Endometrium (tissue), 2 donors: ENCODE data around the gene BCL7A.
"Not testable (repeated sequence)": the region's sequence is repeated elsewhere in the genome, so short reads cannot be mapped to it uniquely, and the experiment has no call there.

Source experiments
- FAIRE-seq: peaks from 2 replicates; lab custom pipeline; 2012; peaks lifted over from hg19 to GRCh38; lab: Jason Lieb, UNC
- donor health status: control.
- donor health status: control.

Gene BCL7A

DNA sequence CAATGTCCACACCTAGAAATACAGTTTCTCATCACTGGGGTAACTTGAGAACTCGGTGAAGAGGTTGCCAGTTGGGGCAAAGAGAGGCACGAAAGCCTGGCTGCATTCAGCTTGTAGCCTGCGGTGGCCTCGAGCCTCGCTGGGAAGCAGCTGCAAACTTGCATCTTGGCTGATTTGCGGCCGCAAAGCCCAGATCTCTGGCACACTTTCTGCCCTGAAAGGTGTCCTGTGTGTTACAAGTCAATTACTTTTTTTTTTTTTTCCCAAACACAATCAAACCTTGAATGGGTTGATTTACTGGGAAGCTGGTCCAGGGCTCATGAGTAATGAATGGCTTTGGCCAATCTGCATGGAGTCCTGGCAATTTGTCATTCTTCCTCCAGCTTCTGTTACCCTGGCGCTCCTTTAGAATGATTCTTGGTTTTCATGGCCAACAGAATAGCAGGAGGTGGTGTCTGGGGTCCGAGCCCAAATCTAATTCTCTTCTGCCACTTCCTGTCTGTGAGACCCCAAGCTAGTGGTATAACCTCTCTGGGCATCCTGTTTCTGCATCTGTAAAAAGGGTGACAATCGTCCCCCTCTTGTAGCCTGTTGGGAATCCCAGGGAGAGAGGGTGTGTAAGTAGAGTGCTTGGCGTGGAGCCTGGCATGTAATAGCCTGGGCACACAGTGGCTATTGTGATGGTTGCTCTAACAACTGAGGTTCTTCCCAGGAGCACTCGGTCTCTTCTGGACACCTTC, 6.7 kb downstream of the BCL7A start:
- FAIRE-seq: no peak

DNA sequence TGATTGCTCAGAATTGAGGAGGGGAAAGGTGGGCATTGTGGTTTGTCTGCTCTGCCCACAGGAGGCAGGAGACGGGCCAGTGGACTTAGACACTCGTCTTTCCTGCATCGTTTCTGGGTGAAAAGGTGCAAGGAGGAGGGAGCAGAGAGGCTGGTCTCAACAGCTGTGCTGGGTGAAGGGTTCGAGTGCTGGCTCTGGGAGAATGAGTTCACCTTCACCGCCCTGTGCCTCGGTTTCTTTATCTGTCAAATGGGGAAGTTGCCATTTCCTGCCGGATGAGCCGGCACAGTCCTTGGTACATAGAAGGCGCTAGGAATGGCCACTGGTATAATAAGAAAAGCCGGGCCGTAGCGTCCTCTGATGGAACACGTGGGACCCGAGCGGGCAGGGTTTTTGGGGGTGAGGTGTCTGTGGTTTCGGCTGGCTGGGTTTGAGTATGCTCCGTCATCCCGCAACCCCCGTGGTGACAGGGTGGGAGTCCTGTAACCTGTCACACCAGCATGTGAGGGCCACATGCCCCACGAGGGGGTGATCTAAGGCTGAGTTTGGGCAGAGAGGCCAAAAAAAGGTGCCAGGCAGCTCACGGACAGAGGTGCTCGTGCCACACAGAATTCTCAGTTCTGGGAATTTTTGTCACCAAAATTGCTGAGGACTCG, 7.3 kb downstream of the BCL7A start:
- FAIRE-seq: no peak

DNA sequence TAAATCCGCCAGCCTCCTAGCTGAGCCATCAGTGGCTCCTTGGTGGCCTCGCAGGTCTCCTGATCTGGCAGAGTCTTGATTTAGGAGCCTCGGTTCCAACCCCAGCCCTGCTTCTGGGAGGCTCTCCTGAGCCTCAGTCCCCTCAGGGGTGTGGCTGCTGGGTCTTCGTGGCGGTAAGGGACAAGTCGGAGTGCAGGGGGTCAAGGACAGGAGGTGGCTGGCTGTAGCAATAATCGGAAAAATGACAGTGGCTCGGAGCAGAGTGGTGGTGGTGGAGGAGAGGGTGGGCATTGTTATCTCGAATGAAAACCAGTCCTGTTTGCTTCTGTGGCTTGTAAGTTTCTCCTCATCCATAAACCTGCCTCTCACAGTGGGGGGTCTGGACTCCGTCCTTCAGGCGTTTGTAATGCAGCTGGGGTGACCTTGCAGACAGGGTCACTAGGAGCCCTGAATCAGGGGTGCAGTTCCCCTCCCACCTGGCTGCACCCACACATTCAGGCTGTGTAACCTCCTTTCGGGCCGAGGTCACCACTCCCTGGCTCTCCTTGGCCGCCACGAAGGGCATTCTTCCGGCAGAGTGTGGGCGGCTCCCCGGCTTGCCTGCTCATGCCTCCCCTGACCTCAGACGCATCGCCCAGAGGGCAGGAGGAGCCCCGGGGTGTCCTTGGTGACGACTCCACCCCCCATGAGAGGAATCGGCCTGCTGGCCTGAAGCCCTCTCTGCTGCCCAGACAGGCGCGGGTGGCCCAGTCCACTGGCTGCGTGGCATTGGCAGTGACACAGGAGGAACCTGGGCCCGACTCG, 8.1 kb downstream of the BCL7A start:
- FAIRE-seq: no peak

DNA sequence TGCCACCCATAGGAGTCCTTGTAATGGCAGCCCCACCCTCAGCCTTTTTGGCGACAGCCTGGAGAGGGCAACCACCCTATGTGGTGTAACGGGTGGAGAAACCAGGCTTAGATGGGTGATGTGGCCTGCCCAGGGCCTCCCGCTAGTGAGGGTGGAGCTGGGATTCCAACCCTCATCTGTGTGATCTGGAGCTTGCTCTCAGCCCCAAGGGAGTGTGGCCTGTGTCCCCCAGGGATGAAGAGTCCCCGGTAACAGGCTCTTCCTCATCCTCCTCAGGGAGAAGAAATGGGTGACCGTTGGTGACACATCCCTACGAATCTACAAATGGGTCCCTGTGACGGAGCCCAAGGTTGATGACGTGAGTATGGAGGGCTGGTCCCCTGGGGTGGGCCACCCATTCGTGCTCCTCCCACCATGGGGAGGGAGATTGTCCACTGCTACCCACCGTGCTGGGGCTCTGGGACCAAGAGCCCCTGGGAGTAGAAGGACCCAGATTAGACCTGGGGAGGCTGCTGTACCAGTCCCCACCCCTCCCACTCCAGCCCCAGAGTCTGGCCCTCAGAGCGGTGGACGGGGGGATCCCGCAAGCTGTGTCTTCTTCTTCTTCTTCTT, 8.8 kb downstream of the BCL7A start:
- FAIRE-seq: no peak

DNA sequence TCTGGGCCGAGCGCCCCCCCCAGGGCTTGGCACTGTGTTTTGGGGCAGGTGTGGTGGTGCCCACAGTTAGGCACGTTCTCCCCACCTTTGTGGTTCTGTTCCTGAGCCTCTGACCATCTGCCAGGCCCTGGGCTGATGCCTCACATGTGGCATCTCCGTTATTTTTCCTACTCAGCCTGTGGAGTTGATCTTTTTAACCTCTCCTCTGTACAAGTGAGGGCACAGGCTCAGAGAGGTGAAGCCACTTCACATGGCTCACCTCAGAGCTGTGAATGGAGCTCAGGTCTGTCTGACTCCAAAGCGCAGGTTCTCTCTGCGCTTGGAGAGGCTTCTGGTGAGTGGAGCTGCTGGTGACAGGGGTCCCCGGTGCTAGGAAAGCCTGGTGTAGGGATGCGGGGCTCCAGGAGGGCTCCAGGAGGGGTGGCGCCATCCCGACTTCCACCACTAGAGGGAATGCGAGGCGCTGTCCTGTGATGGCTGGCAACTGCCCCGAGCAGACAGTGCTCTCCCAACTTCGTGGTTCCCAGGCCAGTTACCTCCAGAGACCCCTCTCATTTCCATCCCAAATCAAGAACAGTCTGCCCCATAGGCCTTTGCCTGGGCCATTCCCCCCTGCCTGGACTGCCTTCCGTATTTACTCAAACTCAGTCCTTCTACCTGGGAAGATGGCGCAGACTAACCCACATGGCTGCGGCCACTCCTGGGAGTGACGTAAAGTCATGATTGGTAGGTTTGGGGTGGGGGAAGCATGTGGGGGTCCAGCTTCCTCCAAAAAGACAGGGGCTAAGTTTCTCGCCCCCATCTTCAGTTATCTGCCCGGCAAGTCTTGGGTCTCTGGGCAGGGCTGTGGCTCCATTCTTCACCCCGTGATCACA, 9.9 kb downstream of the BCL7A start:
- FAIRE-seq: no peak

DNA sequence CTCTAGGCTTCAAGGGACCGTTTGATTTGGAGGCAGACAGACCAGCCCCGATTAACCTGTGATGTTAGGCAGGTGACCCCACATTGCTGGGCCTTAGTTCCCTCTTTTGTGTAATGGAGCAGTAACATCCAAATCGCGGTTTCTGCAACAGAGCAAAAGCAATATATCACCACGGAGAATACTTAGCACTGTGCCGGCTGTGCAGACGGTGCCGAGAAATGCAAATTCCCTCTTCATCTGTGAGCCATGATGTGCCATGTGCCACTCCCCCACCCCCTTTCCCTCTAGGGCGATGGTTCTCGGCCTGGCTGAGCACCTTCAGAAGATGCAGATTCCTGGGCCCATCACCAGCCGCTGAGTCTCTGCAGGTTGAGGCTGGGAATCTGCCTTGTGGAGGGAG, 10.9 kb downstream of the BCL7A start:
- no peak for FAIRE-seq

DNA sequence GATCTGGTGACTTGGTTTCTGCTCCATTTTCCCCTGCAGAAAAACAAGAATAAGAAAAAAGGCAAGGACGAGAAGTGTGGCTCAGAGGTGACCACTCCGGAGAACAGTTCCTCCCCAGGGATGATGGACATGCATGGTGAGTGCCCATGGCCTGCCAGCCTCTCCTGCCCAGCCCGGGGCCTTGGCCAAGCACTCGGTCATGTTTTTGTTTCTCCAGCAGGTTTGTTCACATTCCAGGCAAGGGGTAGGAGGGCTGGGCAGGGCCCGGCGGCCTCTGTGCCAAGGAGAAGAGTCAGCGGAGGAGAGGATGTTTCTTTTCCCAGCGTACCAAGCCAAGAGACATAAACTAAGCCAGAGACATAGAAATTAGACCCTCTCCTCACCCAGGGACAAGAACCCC, 13.6 kb downstream of the BCL7A start:
- FAIRE-seq: no peak

DNA sequence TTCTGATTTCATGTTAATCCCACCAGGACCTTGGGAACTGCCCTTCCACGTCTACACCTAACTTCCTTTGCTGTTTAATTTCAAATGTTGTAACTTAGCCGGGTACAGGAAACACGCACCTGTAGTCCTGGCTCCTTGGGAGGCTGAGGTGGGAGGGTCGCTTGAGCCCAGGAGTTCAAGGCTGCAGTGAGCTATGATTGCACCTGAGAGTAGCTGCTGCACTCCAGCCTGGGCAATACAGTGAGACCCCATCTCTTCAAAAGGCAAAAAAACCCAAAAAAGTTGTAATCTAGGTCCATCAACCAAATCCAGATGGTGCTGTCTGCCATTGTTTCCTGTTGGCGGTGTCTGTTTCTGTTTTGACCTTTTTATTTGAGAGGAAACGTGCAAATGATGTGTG, 14.5 kb downstream of the BCL7A start:
- no peak for FAIRE-seq

DNA sequence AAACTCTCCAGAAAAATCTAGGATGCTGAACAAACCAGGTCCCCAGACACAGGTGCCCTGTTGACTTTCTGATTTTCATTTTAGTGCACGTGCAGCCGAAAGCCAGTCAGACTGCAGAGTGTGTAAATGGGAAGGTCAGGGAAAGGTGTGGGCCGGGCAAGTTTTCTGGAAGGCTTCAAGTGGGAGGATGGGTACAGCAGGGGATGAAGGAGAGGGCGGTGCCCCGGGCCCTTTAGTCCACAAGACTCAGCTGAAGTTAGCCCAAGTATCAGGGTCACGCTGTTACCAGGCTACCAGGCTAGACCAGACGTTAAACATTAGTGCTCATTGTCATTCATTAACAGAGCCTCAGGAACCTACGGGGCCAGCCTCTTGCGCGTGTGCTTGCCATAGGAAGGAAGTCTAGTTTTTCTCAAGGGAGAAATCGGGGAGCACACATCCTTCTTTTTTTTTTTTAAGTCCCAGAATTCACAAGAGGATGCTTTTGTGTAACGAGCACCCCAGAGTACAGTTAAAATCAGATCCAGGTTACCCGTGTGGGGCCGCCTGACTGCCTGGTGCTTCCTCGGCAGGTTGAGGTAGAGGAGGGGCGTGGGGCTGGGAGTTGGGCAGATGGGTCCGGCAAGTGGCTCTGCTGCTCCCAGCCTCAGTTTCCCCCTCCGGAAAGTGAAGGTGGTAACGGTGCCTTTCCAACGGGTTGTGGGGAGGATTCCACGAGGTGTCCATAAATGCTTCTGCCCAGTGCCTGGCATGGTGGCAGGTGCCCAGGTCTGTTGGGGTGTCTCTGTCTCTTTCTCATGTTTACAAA, 19.1 kb downstream of the BCL7A start:
- FAIRE-seq: no peak

DNA sequence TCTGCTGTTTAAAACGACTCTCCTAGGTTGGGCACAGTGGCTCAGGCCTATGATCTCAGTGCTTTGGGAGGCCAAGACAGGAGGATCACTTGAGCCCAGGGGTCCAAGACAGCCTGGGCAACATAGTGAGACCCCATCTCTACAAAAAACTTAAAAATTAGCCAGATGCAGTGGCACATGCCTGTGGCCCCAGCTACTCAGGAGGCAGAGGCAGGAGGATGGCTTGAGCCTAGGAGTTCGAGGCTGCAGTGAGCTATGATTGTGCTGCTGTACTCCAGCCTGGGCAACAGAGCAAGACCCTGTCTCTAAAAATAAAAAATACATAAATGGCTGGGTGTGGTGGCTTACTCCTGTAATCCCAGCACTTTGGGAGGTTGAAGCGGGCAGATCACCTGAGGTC, 19.8 kb downstream of the BCL7A start:
- not testable (repeated sequence) for FAIRE-seq

DNA sequence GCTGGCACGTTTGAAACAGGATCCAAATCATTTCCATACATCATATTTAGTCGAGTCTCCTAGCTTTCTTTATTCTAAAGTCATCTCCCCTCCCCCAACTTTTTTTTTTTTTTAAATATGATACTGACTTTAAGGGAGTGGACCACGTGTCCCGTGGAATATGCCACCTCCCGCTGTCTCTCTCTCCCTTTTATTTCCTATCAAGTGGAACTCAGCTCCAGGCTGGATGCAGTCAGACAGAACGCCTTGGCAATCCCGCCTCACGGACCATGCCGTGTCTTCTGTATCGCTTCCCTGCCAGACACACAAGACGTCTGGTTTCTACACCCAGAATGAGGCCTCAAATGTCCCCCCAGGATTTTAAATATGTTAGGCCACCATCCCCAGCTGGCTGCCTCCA, 21.2 kb downstream of the BCL7A start:
- no peak for FAIRE-seq

DNA sequence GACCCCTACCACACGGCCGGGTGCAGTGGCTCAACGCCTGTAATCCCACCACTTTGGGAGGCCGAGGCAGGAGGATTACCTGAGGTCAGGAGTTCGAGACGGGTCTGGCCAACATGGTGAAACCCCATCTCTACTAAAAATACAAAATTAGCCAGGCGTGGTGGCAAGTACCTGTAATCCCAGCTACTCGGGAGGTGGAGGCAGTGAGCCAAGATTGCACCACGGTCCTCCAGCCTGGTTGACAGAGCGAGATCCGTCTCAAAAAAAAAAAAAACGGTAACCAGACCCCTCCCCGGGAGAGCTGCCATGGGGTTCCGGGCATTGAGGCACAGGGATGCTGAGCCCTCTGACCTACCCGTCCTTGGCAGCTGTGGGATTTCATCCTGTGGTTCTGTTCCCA, 21.8 kb downstream of the BCL7A start:
- no peak for FAIRE-seq

DNA sequence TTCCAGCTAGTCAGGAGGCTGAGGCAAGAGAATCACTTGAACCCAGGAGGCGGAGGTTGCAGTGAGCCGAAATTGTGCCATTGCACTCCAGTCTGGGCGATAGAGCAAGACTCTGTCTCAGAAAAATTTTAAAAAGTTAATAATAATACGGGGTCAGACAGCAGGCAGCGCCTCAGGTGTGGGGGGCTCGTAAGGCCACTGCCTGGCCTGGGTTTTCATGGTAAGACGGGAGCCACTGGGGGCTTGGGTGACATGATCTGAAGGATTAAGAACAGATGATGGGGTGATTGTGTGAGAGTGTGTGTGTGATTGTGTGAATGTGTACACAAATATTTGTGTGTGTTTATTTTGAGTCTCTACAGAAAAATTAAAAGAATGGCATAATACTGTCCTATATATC, 23.6 kb downstream of the BCL7A start:
- FAIRE-seq: no peak

DNA sequence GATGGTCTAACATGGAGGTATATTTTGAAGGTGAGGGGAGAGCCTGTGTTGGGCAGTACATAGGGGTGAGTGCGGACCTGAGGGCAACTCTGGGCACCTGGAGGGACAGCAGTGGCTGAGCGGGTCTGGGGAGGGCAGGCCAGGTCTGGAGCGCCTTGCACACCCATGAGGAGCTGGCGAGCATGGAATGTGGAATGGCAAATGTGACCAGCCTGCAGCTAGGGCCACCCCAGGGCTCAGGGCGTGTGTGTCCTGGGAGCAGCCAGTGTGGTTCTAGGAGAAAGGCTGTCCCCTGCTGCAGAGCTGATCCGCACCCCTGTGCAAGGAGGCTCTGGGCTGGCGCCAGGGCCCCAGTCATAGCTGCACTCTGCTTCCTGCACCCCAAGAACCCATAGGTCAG, 24.5 kb downstream of the BCL7A start:
- no peak for FAIRE-seq

DNA sequence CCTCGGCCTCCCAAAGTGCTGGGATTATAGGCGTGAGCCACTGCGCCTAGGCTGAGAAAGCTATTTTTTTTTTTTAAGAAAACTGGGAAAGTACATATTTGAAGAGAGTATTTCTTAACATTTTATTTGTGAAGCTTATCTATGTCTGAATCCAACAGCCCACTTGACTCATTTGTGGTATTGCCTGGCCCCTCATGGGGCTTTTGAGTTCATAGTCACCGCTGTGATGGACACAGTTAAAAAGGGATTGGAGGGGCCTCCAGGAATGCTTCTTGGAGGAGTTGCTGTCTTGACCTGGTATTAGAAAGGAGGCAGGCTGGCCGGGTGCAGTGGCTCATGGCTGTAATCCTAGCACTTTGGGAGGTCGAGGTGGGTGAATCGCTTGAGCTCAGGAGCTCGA, 26.5 kb downstream of the BCL7A start:
- no peak for FAIRE-seq

DNA sequence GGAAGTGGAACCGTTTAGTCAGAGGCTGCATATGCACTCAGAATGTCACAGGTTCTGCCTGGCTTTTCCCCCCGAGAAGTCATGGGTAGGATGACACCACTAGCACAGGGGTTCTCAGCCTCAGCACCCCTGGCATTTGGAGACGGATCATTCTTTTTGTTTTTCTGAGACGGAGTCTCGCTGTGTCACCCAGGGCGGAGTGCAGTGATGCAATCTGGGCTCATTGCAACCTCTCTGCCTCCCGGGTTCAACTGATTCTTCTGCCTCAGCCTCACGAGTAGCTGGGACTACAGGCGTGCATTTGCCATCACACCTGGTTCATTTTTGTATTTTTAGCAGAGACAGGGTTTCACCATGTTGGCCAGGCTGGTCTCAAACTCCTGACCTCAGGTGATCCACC, 28.1 kb downstream of the BCL7A start:
- no peak for FAIRE-seq

DNA sequence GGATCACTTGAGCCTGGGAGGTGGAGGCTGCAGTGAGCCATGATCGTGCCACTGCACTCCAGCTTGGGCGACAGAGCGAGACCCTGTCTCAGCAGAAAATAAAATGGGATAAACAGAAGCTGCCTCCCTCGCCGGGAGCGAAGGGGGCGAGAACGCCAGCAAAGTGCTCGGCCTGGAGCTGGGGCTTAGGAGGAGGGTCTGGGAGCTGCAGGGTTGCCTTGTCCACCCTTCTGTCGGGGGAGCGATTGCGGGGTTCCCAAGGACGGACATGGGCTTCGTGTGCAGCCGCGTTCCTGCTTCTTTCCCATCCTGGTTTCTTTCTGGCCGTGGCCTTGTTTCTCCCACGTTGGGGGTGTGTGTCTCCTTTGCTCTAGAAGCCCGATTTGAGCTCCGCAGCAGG, 29.0 kb downstream of the BCL7A start:
- no peak for FAIRE-seq

DNA sequence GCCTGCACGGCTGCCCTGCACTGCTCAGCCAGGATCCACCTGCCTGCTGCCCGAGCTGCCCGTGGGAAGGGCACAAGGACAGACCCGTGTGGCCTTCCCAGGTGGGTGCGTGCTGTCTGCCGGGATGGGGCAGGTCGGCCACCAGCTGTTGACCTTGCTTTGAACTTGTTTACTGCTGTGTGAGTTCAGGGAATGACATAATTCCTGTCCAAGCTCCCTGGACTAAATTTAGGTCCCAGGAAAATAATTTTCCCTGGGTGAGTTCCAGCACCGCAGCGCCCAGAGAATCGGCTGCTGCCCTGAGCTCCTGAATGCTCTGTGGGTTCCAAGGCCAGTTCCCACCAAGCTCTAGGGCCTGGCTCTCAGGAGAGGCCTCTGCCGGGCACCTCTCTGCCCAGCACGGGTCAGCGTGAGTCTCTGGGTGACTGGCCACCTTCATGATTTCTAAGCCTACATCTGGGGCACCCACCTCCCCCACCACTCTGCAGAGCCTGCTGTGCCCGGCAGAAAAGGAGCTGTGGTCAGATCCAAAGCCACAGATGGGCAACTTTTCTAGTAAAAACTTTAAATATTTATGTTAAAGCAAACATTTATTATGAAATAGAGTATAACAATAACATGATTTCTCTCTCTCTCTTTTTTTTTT, 29.7 kb downstream of the BCL7A start:
- FAIRE-seq: no peak

DNA sequence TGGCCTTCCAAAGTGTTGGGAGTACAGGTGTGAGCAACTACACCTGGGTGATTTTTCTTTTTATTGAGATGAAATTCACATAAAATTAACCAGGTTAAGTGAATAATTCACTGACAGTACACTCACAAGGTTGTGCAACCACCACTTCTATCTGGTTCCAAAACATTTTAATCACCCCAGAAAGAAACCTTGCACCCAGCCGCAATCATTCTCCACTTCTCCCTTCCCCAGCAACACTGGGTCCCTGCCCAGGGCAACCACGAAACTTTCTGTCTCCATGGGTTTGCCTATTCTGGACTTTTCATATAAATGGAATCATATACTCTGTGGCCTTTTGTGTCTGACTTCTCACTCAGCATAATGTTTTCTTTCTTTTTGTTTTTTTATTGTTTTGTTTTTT, 30.6 kb downstream of the BCL7A start:
- FAIRE-seq: no peak

DNA sequence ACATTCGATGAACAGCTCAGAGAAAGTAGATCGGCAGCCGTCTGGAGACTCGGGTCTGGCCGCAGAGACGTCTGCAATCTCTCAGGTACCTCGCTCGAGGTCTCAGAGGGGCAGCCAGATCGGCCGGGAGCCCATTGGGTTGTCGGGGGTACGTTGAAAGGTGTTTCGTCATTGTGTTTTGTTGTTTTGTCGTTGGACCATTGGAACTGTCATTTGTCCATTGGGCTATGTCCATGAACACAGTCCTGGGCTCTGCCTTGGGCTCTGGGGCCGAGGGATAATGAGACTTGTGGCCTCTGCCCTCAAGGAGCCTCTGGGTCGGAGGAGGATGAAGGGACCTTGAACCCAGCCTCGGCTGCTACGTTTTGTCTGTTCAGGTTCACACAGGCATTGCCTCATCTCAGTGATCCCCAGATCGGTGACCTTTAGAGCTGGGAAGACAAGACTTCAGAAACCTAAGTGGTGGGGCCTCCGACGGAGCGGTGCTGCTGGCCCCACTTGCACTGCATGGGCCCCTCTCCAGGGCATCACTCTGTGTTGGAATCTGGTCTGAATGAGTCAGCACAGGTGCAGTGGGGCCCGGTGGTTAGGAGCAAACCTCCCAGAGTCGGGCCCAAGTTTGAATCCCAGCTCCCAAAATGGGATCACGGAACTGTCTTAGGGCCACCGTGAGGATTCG, 33.3 kb downstream of the BCL7A start:
- FAIRE-seq: no peak
